ENCODE measurements around the gene PDE2A.

The PDE2A gene

DNA sequence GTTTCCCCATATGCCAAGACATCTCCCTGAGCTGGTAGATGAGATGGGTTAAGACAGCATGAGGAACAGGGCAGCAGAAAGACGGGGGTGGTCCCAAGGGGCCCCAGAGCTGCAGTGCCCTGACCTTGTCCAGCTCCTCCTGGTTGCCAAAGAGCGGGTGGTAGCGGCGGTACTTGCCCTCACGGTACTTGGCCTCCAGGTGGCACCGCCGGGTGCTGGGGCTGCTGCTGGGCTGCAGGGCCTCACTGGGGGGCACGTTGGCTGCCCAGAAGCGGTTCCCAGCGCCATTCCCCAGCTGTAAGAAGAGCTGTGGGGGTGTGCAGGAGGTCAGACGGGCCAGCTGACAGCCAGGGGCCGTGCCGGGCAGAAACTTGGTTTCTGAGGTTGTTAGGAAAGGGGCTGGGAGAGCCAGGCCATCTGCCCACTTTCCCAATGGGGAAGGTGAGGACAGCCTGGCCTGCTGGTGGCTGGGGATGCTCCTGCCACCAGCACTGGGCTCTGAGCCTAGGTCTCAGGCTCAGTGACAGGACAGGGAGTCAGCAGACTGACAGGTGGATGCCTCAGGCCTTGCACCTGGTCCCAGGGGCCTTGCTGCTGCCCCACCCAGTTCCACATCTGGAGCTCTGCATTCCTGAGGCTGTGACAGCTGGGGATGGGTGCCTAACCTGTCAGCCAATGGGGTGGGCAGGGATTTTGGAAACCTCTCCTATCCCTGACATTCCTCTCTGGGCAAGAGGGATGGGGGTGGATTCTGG is 30.0 kb upstream of the PDE2A start:
- Histone ChIP-seq H3K27me3 (ENCODE audit: control insufficient read depth, insufficient read depth, low read length) (no peaks in the 10 kb centered on the region), H3K4me1 (ENCODE audit: control insufficient read depth, insufficient read depth, low read length) (peaks cover 43% of the 10 kb centered on the region), H3K9ac (ENCODE audit: low read length) (peak overlapping the region; percentile 4), H3K9me3 (ENCODE audit: control insufficient read depth, insufficient read depth, low read depth, low read length) (no peaks in the 10 kb centered on the region), H3K4me3 (ENCODE audit: low read depth, low read length) (no peak overlapping the region), H3K27ac (ENCODE audit: low read depth, low read length) (no peak overlapping the region), H3K36me3 (ENCODE audit: control insufficient read depth, insufficient read depth, low read length) (peaks cover 37% of the 10 kb centered on the region)

- Histone ChIP-seq H3K36me3 (ENCODE audit: control insufficient read depth, insufficient read depth, low read length) (peaks cover 41% of the 10 kb centered on the region), H3K4me3 (ENCODE audit: low read depth, low read length) (no peak overlapping the region), H3K9ac (ENCODE audit: low read length) (no peak overlapping the region), H3K27me3 (ENCODE audit: control insufficient read depth, insufficient read depth, low read length) (no peaks in the 10 kb centered on the region), H3K27ac (ENCODE audit: low read depth, low read length) (no peak overlapping the region), H3K4me1 (ENCODE audit: control insufficient read depth, insufficient read depth, low read length) (peaks cover 43% of the 10 kb centered on the region), H3K9me3 (ENCODE audit: control insufficient read depth, insufficient read depth, low read depth, low read length) (no peaks in the 10 kb centered on the region)
Observed at GRCh38 chr11:72703267-72704008, 29.2 kb upstream of the PDE2A start.

GRCh38 chr11:72702577-72703241 is 28.5 kb upstream of the PDE2A start:
- Histone ChIP-seq H3K4me1 (ENCODE audit: control insufficient read depth, insufficient read depth, low read length) (peaks cover 46% of the 10 kb centered on the region), H3K9me3 (ENCODE audit: control insufficient read depth, insufficient read depth, low read depth, low read length) (no peaks in the 10 kb centered on the region), H3K4me3 (ENCODE audit: low read depth, low read length) (no peak overlapping the region), H3K36me3 (ENCODE audit: control insufficient read depth, insufficient read depth, low read length) (peaks cover 46% of the 10 kb centered on the region), H3K27me3 (ENCODE audit: control insufficient read depth, insufficient read depth, low read length) (no peaks in the 10 kb centered on the region), H3K9ac (ENCODE audit: low read length) (no peak overlapping the region), H3K27ac (ENCODE audit: low read depth, low read length) (no peak overlapping the region)

GRCh38 chr11:72702096-72702495 is 27.9 kb upstream of the PDE2A start:
- no peak overlapping the region for H3K9ac ChIP-seq (ENCODE audit: low read length)
- no peaks in the 10 kb centered on the region for H3K27me3 ChIP-seq (ENCODE audit: control insufficient read depth, insufficient read depth, low read length)
- H3K36me3 ChIP-seq (ENCODE audit: control insufficient read depth, insufficient read depth, low read length), result peaks cover 45% of the 10 kb centered on the region
- peaks cover 47% of the 10 kb centered on the region for H3K4me1 ChIP-seq (ENCODE audit: control insufficient read depth, insufficient read depth, low read length)
- H3K4me3 ChIP-seq (ENCODE audit: low read depth, low read length), result no peak overlapping the region
- no peak overlapping the region for H3K27ac ChIP-seq (ENCODE audit: low read depth, low read length)
- no peaks in the 10 kb centered on the region for H3K9me3 ChIP-seq (ENCODE audit: control insufficient read depth, insufficient read depth, low read depth, low read length)

DNA sequence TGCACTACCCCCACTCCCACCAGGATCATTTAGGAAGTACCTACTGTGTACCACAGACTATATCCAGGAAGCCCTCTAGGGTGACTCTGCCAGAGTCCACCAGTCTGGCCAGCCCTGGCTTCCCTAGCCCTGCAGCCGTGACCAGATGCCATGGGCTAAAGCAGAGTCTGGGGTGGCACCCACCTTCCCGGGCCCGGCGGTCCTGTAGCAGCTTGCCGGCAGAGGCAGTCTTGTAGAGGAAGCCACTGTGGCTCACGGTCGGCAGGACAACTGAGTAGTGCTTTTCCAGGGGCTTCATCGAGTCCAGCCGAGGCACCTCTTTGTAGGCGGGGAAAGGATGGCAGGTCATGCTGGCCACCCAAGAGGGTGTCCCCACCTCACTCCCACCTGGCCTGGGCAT is 27.2 kb upstream of the PDE2A start:
- H3K27ac ChIP-seq (ENCODE audit: low read depth, low read length), result no peak overlapping the region
- no peaks in the 10 kb centered on the region for H3K27me3 ChIP-seq (ENCODE audit: control insufficient read depth, insufficient read depth, low read length)

DNA sequence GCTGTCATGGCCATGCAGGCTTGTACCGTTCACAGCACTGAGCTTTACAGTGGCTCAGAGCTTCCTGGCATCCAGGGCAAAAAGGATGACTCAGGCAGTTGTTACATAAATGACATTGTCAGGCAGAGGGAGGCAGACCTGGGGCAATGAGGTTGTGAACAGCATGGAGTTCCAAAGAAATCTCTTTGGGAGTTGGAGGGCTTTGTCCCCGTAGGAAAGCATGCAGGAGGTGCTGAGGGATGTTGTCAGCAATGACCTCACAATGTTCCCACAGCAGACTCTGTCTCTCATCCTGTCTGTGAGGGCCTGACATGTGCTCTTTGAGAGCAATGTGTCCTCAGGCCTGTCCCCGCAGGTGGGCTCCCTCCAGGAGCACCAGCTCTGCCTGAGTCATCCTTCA is 25.9 kb upstream of the PDE2A start:
- Histone ChIP-seq H3K36me3 (ENCODE audit: control insufficient read depth, insufficient read depth, low read length) (peaks cover 58% of the 10 kb centered on the region), H3K4me1 (ENCODE audit: control insufficient read depth, insufficient read depth, low read length) (peaks cover 32% of the 10 kb centered on the region), H3K27me3 (ENCODE audit: control insufficient read depth, insufficient read depth, low read length) (no peaks in the 10 kb centered on the region), H3K9ac (ENCODE audit: low read length) (no peak overlapping the region), H3K9me3 (ENCODE audit: control insufficient read depth, insufficient read depth, low read depth, low read length) (no peaks in the 10 kb centered on the region), H3K4me3 (ENCODE audit: low read depth, low read length) (no peak overlapping the region), H3K27ac (ENCODE audit: low read depth, low read length) (no peak overlapping the region)

More for the DNA sequence above, 27.2 kb upstream of the PDE2A start:
- H3K4me3 ChIP-seq (ENCODE audit: low read depth, low read length), result no peak overlapping the region
- H3K36me3 ChIP-seq (ENCODE audit: control insufficient read depth, insufficient read depth, low read length), result peaks cover 45% of the 10 kb centered on the region
- peaks cover 45% of the 10 kb centered on the region for H3K4me1 ChIP-seq (ENCODE audit: control insufficient read depth, insufficient read depth, low read length)
- no peak overlapping the region for H3K9ac ChIP-seq (ENCODE audit: low read length)
- no peaks in the 10 kb centered on the region for H3K9me3 ChIP-seq (ENCODE audit: control insufficient read depth, insufficient read depth, low read depth, low read length)

GRCh38 chr11:72697814-72698213 is 23.6 kb upstream of the PDE2A start:
- no peak overlapping the region for H3K9ac ChIP-seq (ENCODE audit: low read length)
- H3K4me1 ChIP-seq (ENCODE audit: control insufficient read depth, insufficient read depth, low read length), result peaks cover 13% of the 10 kb centered on the region; the same call in 1 of the 2 replicates
- peaks cover 78% of the 10 kb centered on the region for H3K36me3 ChIP-seq (ENCODE audit: control insufficient read depth, insufficient read depth, low read length)

DNA sequence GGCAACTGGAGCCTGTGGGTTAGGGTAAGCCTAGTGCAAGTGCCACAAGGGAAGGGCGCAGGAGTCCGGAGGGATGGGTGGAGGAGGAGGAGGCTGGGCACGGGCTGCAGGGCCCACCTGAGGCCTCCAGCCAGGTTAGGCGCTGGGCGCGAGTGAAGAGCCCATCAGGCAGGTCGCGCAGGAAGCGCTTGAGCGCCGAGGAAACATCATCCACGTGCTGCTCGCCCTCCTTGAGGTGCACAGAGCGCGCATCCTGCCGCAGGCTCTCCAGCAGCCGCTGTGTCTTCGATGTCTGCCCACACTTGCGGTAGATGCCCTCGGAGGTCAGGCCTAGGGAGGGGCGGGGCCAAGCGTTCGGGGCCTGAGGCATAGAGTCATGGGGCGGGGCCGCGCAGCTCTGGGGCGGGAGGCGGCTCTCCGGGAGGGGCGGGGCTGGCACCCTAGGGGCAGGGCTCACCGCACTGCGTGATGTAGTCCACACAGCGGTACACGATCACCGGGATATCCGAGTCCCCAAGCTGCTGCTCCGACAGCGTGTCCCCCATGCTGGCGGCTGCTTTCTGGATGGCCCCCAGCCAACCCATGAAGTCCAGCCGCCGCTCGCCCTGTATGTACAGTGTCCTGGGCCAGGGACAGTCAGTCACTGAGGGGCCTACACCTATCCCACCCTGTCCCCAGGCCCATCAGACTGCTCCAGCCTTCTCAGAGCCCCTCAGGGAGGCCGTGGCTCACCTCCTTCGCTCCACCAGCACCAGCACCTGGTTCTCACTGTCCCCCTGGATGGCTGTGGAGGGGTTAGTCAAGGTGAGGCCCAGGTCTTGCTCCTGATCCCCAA is 22.9 kb upstream of the PDE2A start:
- H3K9ac ChIP-seq (ENCODE audit: low read length), result no peak overlapping the region
- H3K4me3 ChIP-seq (ENCODE audit: low read depth, low read length), result no peak overlapping the region
- H3K27me3 ChIP-seq (ENCODE audit: control insufficient read depth, insufficient read depth, low read length), result no peaks in the 10 kb centered on the region
- H3K36me3 ChIP-seq (ENCODE audit: control insufficient read depth, insufficient read depth, low read length), result peaks cover 85% of the 10 kb centered on the region
- H3K4me1 ChIP-seq (ENCODE audit: control insufficient read depth, insufficient read depth, low read length), result peaks cover 13% of the 10 kb centered on the region; the same call in 1 of the 2 replicates
- H3K9me3 ChIP-seq (ENCODE audit: control insufficient read depth, insufficient read depth, low read depth, low read length), result no peaks in the 10 kb centered on the region
- H3K27ac ChIP-seq (ENCODE audit: low read depth, low read length), result no peak overlapping the region

More at GRCh38 chr11:72697814-72698213, 23.6 kb upstream of the PDE2A start:
- no peak overlapping the region for H3K4me3 ChIP-seq (ENCODE audit: low read depth, low read length)
- H3K27ac ChIP-seq (ENCODE audit: low read depth, low read length), result no peak overlapping the region
- H3K27me3 ChIP-seq (ENCODE audit: control insufficient read depth, insufficient read depth, low read length), result no peaks in the 10 kb centered on the region
- H3K9me3 ChIP-seq (ENCODE audit: control insufficient read depth, insufficient read depth, low read depth, low read length), result no peaks in the 10 kb centered on the region

GRCh38 chr11:72695354-72695753 is 21.1 kb upstream of the PDE2A start:
- no peak overlapping the region for H3K9ac ChIP-seq (ENCODE audit: low read length)
- peaks cover 13% of the 10 kb centered on the region; the same call in 1 of the 2 replicates for H3K4me1 ChIP-seq (ENCODE audit: control insufficient read depth, insufficient read depth, low read length)
- H3K27ac ChIP-seq (ENCODE audit: low read depth, low read length), result no peak overlapping the region
- no peaks in the 10 kb centered on the region for H3K9me3 ChIP-seq (ENCODE audit: control insufficient read depth, insufficient read depth, low read depth, low read length)
- H3K4me3 ChIP-seq (ENCODE audit: low read depth, low read length), result no peak overlapping the region
- H3K27me3 ChIP-seq (ENCODE audit: control insufficient read depth, insufficient read depth, low read length), result no peaks in the 10 kb centered on the region
- H3K36me3 ChIP-seq (ENCODE audit: control insufficient read depth, insufficient read depth, low read length), result peaks cover 88% of the 10 kb centered on the region

GRCh38 chr11:72693271-72693968 is 19.2 kb upstream of the PDE2A start:
- no peaks in the 10 kb centered on the region for H3K27me3 ChIP-seq (ENCODE audit: control insufficient read depth, insufficient read depth, low read length)
- no peaks in the 10 kb centered on the region for H3K9me3 ChIP-seq (ENCODE audit: control insufficient read depth, insufficient read depth, low read depth, low read length)
- H3K4me1 ChIP-seq (ENCODE audit: control insufficient read depth, insufficient read depth, low read length), result peaks cover 13% of the 10 kb centered on the region; the same call in 1 of the 2 replicates
- no peak overlapping the region for H3K27ac ChIP-seq (ENCODE audit: low read depth, low read length)
- peaks cover 92% of the 10 kb centered on the region for H3K36me3 ChIP-seq (ENCODE audit: control insufficient read depth, insufficient read depth, low read length)
- no peak overlapping the region for H3K4me3 ChIP-seq (ENCODE audit: low read depth, low read length)
- no peak overlapping the region for H3K9ac ChIP-seq (ENCODE audit: low read length)

Data from HUES6 (cell line).